GM18861 (cell line): ENCODE measurements around the gene SPINK4.

ENCODE experiments used
- ATAC-seq: cut with Tn5 transposase; IDR thresholded peaks from one replicate; pipeline ENCODE4 v1.9.1; 2021; ENCODE audit not compliant: unreplicated experiment

The SPINK4 gene

GRCh38 chr9:33256236-33256635 lies 16.3 kb downstream of the SPINK4 start:
- ATAC-seq: no peak

- ATAC-seq: no peak
These were observed 17.3 kb downstream of the SPINK4 start for GRCh38 chr9:33257276-33257675.

- ATAC-seq: no peak
These were observed 20.4 kb downstream of the SPINK4 start for GRCh38 chr9:33260372-33260771.

GRCh38 chr9:33263131-33264002 lies 23.4 kb downstream of the SPINK4 start:
- no peak for ATAC-seq

- ATAC-seq: peak; percentile 15
These were observed 24.1 kb downstream of the SPINK4 start for GRCh38 chr9:33264003-33264472.

- ATAC-seq: peak; percentile 69
These were observed 24.7 kb downstream of the SPINK4 start, which contains the start of the genes BAG1 and CHMP5 for GRCh38 chr9:33264473-33265177. TSS of gene BAG1 (minus strand) at chr9:33264708. TSS of gene CHMP5 (plus strand) at chr9:33265049. CDS start at chr9:33265079, 30 bp downstream.

GRCh38 chr9:33265211-33265865 lies 25.4 kb downstream of the SPINK4 start:
- ATAC-seq: no peak

GRCh38 chr9:33267151-33267767 lies 27.3 kb downstream of the SPINK4 start:
- no peak for ATAC-seq

- no peak for ATAC-seq
These were observed 30.2 kb downstream of the SPINK4 start for GRCh38 chr9:33270146-33270545.

GRCh38 chr9:33272061-33272460 lies 32.1 kb downstream of the SPINK4 start:
- ATAC-seq: no peak

- ATAC-seq: no peak
These were observed 33.5 kb downstream of the SPINK4 start for GRCh38 chr9:33273266-33273971.

- no peak for ATAC-seq
These were observed 34.0 kb downstream of the SPINK4 start for GRCh38 chr9:33273972-33274328.

GRCh38 chr9:33277484-33277883 lies 37.5 kb downstream of the SPINK4 start:
- no peak for ATAC-seq

GRCh38 chr9:33285502-33285901 lies 45.5 kb downstream of the SPINK4 start:
- ATAC-seq: no peak

- ATAC-seq: no peak
These were observed 47.1 kb downstream of the SPINK4 start for GRCh38 chr9:33287087-33287490.

GRCh38 chr9:33288235-33288634 lies 48.3 kb downstream of the SPINK4 start:
- no peak for ATAC-seq

- ATAC-seq: no peak
These were observed 49.0 kb downstream of the SPINK4 start for GRCh38 chr9:33288828-33289483.

GRCh38 chr9:33289496-33289895 lies 49.5 kb downstream of the SPINK4 start:
- no peak for ATAC-seq

GRCh38 chr9:33289936-33290246 lies 49.9 kb downstream of the SPINK4 start:
- no peak for ATAC-seq
